ENCODE measurements around the gene GLG1. TPM values are rescaled to one million over a fixed set of nuclear protein-coding genes. Genes with fewer than 3 reads are reported as not detected.
A peak's percentile ranks its signal among the peaks of the same experiment; 100 is the strongest.

GLG1 gene
- total RNA-seq, 6 experiments from 2014 or later = 42.4 to 65.1 (median 44.7) TPM

- H3K4me1 ChIP-seq = peaks cover 0 to 62% (median 13%) of the 10 kb centered on the region in 4 donors
Measured at GRCh38 chr16:74570412-74571301, 36.3 kb downstream of the GLG1 start.

DNA sequence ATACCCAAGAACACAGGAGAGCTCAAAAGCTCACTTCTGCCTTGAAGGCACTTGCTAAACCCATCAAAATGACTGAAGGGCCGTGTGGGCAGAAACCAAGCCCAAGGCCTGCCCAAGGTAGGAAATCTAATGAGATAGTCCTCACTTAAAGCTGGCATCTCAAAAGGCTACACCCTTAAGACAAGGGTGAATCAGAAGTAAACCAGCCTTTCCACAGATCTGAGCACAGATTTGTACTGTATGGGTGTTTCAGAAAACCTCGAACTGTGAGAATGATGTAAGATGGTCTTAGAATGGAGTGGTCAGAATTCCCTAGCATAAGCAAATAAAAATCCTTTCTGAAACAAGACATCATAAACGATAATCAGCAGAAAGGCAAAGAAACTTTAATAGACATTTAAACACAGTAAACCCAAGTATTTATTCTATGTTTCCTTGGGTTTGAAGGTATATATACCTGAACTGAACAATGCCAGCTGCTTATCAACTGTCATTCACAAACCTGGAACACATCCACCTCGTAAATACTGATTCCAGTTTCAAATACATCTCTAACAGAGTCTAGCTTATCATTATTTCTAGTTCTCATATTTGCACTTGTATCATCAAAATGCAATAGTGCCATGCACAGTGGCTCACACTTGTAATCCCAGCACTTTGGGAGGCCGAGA, 37.8 kb downstream of the GLG1 start:
- 35% methylated on average over 5 of the region's 5 CpGs for WGBS (ENCODE audit: insufficient coverage, low coverage, low lambda C conversion rate, missing lambda C conversion rate)

More at GRCh38 chr16:74570412-74571301, 36.3 kb downstream of the GLG1 start:
- peak in 1 of 3 donors; percentile 82 for DNase-seq
- peak; percentile 90 to 95 (median 94) for ATAC-seq
- WGBS (ENCODE audit: insufficient coverage, low coverage, low lambda C conversion rate, missing lambda C conversion rate) = 23% methylated on average over 4 of the region's 5 CpGs
- Histone ChIP-seq H3K27me3 (no peaks in the 10 kb centered on the region), H3K4me3 (no peak overlapping the region), H3K27ac (peak overlapping the region; percentile 45 to 82 (median 77)), H3K9me3 (no peaks in the 10 kb centered on the region), H3K36me3 (no peaks in the 10 kb centered on the region)
- intact Hi-C loops (cut with DNase I) = no loop called here
- TF ChIP-seq POLR2A (IDR thresholded peaks at IDR 0.05) = no peak
- TF ChIP-seq, protein P1, sequence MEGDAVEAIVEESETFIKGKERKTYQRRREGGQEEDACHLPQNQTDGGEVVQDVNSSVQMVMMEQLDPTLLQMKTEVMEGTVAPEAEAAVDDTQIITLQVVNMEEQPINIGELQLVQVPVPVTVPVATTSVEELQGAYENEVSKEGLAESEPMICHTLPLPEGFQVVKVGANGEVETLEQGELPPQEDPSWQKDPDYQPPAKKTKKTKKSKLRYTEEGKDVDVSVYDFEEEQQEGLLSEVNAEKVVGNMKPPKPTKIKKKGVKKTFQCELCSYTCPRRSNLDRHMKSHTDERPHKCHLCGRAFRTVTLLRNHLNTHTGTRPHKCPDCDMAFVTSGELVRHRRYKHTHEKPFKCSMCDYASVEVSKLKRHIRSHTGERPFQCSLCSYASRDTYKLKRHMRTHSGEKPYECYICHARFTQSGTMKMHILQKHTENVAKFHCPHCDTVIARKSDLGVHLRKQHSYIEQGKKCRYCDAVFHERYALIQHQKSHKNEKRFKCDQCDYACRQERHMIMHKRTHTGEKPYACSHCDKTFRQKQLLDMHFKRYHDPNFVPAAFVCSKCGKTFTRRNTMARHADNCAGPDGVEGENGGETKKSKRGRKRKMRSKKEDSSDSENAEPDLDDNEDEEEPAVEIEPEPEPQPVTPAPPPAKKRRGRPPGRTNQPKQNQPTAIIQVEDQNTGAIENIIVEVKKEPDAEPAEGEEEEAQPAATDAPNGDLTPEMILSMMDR (IDR thresholded peaks at IDR 0.05) = no peak

DNA sequence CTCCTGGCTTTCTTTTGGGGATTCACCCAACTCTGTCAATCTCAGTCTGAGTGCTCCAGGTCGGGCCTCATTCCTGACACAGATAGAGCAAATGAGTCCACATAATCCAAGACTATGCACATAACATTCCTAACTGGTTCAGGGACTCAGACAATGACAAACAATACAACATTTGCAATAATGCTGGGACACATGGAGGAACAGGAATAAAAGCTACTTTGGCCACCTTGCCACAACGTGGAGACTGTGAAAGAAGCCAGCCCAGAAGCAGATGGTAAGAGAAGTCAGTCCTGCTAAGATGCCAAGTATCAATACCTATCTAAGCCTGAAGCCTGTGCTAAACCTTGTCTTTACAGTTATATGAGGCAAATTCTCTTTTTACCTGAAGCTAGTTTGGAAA, 39.0 kb downstream of the GLG1 start:
- intact Hi-C loops (cut with DNase I) = no loop called here
- WGBS (ENCODE audit: insufficient coverage, low coverage, low lambda C conversion rate, missing lambda C conversion rate) = 86% methylated on average over 2 of the region's 2 CpGs
- ATAC-seq = no peak

More for the DNA sequence above, 37.8 kb downstream of the GLG1 start:
- DNase-seq = no peak
- TF ChIP-seq POLR2A (IDR thresholded peaks at IDR 0.05) = no peak
- TF ChIP-seq, protein P1 (IDR thresholded peaks at IDR 0.05) = no peak
- Histone ChIP-seq H3K27me3 (no peaks in the 10 kb centered on the region), H3K36me3 (no peaks in the 10 kb centered on the region), H3K4me1 (peaks cover 0 to 61% (median 13%) of the 10 kb centered on the region in 4 donors), H3K27ac (peak overlapping the region in 1 of 3 donors; percentile 77), H3K9me3 (no peaks in the 10 kb centered on the region), H3K4me3 (no peak overlapping the region)
- ATAC-seq = no peak
- intact Hi-C loops (cut with DNase I) = no loop called here

GRCh38 chr16:74565378-74565777, 41.5 kb downstream of the GLG1 start:
- intact Hi-C loops (cut with DNase I) = no loop called here
- no peak overlapping the region for H3K27ac ChIP-seq
- DNase-seq (no peak), ATAC-seq (no peak)
- WGBS (ENCODE audit: insufficient coverage, low coverage, low lambda C conversion rate, missing lambda C conversion rate) = 90% methylated on average over 5 of the region's 5 CpGs
- H3K4me3 ChIP-seq = no peak overlapping the region
- H3K27me3 ChIP-seq = no peaks in the 10 kb centered on the region
- H3K4me1 ChIP-seq = peaks cover 0 to 46% (median 7%) of the 10 kb centered on the region in 4 donors
- no peaks in the 10 kb centered on the region for H3K36me3 ChIP-seq
- no peak for TF ChIP-seq POLR2A (IDR thresholded peaks at IDR 0.05)
- TF ChIP-seq, protein P1 (IDR thresholded peaks at IDR 0.05) = no peak
- H3K9me3 ChIP-seq = no peaks in the 10 kb centered on the region

More for the DNA sequence above, 39.0 kb downstream of the GLG1 start:
- Histone ChIP-seq H3K4me1 (peaks cover 0 to 61% (median 13%) of the 10 kb centered on the region in 4 donors), H3K27me3 (no peaks in the 10 kb centered on the region), H3K36me3 (no peaks in the 10 kb centered on the region), H3K9me3 (no peaks in the 10 kb centered on the region), H3K27ac (no peak overlapping the region), H3K4me3 (no peak overlapping the region)
- TF ChIP-seq, protein P1 (IDR thresholded peaks at IDR 0.05) = no peak
- TF ChIP-seq POLR2A (IDR thresholded peaks at IDR 0.05) = no peak
- DNase-seq = no peak

Data from right lobe of liver (tissue), 6 donors.